Omental fat pad (tissue), 4 donors: ENCODE data around the gene GLOD5. TPM values are rescaled to one million over a fixed set of nuclear protein-coding genes. Genes with fewer than 3 reads are reported as not detected.

Source experiments
- ATAC-seq: fragments of 150-250 bp; one replicate; pipeline ENCODE4 v1.9.1; 2016; ENCODE audit warnings: mild to moderate bottlenecking, moderate library complexity; ENCODE audit not compliant: low FRiP score
- DNase-seq: peaks from one replicate; pipeline ENCODE4 v3.0.0-alpha.2; 2019; ENCODE audit warnings: low spot score
- CTCF ChIP-seq, 3 donors: fragments of 450-650 bp; IDR thresholded peaks; one replicate each; pipeline ENCODE4 v1.5.1; 2016 to 2017; ENCODE audit warnings: antibody characterized with exemption in 3 of 3, mild to moderate bottlenecking in 3 of 3, moderate library complexity in 2 of 3
- total RNA-seq, 4 donors: library from RNA; depleted of rRNA; stranded (reverse); fragments of >200 nt; gene quantifications; one replicate each; pipeline ENCODE4 v1.1.0, GENCODE V29; 2016

Gene GLOD5
- total RNA-seq, 4 donors from 2014 or later, result not detected

- no peak for TF ChIP-seq CTCF (IDR thresholded peaks at IDR 0.05)
- no peak for DNase-seq
- ATAC-seq, result no peak
Measured at GRCh38 chrX:48752498-48752897, 9.0 kb upstream of the GLOD5 start.

- no peak for TF ChIP-seq CTCF (IDR thresholded peaks at IDR 0.05)
- DNase-seq, result no peak
- no peak for ATAC-seq
Measured at GRCh38 chrX:48753708-48754228, 7.8 kb upstream of the GLOD5 start.

- TF ChIP-seq CTCF (IDR thresholded peaks at IDR 0.05), result no peak
- no peak for ATAC-seq
- DNase-seq, result no peak
Measured at GRCh38 chrX:48754238-48754637, 7.3 kb upstream of the GLOD5 start.

- TF ChIP-seq CTCF (IDR thresholded peaks at IDR 0.05), result no peak
- DNase-seq (no peak), ATAC-seq (no peak)
Measured at GRCh38 chrX:48769230-48769629, 7.7 kb downstream of the GLOD5 start.

- no peak for ATAC-seq
- DNase-seq, result no peak
- no peak for TF ChIP-seq CTCF (IDR thresholded peaks at IDR 0.05)
Measured at GRCh38 chrX:48770296-48770695, 8.7 kb downstream of the GLOD5 start.

GRCh38 chrX:48772602-48773001, 11.1 kb downstream of the GLOD5 start:
- DNase-seq (no peak), ATAC-seq (no peak)
- TF ChIP-seq CTCF (IDR thresholded peaks at IDR 0.05), result no peak

- TF ChIP-seq CTCF (IDR thresholded peaks at IDR 0.05), result no peak
- DNase-seq (no peak), ATAC-seq (no peak)
Measured at GRCh38 chrX:48776818-48777439, 15.4 kb downstream of the GLOD5 start.
